Naive B cell (primary cell): ENCODE data around the gene SPNS2. TPM values are rescaled to one million over a fixed set of nuclear protein-coding genes. Genes with fewer than 3 reads are reported as not detected.

ENCODE experiments used
- ATAC-seq, 2 donors: fragments of 150-1000 bp; cut with Tn5 transposase; 2 replicates each; pipeline ENCODE4 v1.10.0; 2021; ENCODE audit warnings: low read depth in 2 of 2, mild to moderate bottlenecking in 2 of 2, moderate library complexity in 2 of 2
- DNase-seq: peaks from one replicate; pipeline ENCODE4 v3.0.0; 2022
- H3K27ac Mint-ChIP-seq, 6 donors: one replicate each; pipeline ENCODE4 v1.8.0; 2020 to 2022; ENCODE audit warnings: mild to moderate bottlenecking in 6 of 6, mixed read lengths in 6 of 6, moderate library complexity in 5 of 6, inconsistent platforms in 2 of 6
- H3K27me3 Mint-ChIP-seq, 3 donors: one replicate each; pipeline ENCODE4 v1.8.0; 2021 to 2022; ENCODE audit warnings: mixed read lengths in 3 of 3, mild to moderate bottlenecking in 1 of 3
- H3K36me3 Mint-ChIP-seq, 2 donors: one replicate each; pipeline ENCODE4 v1.8.0; 2020 to 2022; ENCODE audit warnings: mixed read lengths in 2 of 2, inconsistent platforms in 1 of 2, mild to moderate bottlenecking in 1 of 2
- H3K4me1 Mint-ChIP-seq, 3 donors: one replicate each; pipeline ENCODE4 v1.8.0; 2020 to 2022; ENCODE audit warnings: mixed read lengths in 3 of 3, inconsistent platforms in 1 of 3, mild to moderate bottlenecking in 1 of 3, moderate library complexity in 1 of 3
- H3K4me3 Mint-ChIP-seq, 8 donors: one replicate each; pipeline ENCODE4 v1.8.0; 2020 to 2022; ENCODE audit warnings: mild to moderate bottlenecking in 8 of 8, mixed read lengths in 8 of 8, moderate library complexity in 8 of 8, inconsistent platforms in 2 of 8
- H3K9me3 Mint-ChIP-seq, 7 donors: one replicate each; pipeline ENCODE4 v1.8.0; 2020 to 2022; ENCODE audit warnings: mixed read lengths in 7 of 7, mild to moderate bottlenecking in 5 of 7, inconsistent platforms in 2 of 7, moderate library complexity in 1 of 7
- polyA plus RNA-seq, 6 donors: library from polyadenylated mRNA; unstranded; fragments of 300-500 nt; fragmentation: Illumina TruSeq; gene quantifications; one replicate each; pipeline ENCODE4 v1.2.3, GENCODE V29; 2021; ENCODE audit warnings: low read depth in 6 of 6

SPNS2 gene
- polyA plus RNA-seq, 6 donors from 2014 or later: 0.23 TPM; not detected in 5

DNA sequence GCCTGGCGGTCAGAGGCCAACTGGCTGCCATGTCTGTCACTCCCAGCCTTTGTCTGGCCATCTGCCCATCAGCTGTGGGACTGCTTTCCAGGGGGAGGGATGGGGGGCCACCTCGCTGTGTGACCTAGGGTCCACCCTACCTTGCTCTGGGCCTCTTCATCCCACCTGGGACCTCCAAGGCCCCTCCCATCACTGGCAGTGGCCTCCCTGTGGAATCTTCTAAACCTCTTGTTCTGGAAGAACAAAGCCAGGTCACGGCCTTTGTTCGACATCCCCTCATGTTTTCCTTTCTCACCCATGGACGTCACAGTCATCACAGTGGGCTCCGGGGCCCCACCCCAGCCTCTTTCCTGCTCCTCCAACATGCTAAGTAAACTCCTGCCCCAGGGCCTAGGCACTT is 24.0 kb downstream of the SPNS2 start:
- no peak for DNase-seq
- no peaks in the 10 kb centered on the region for H3K36me3 Mint-ChIP-seq
- H3K4me3 Mint-ChIP-seq: no peak overlapping the region
- H3K9me3 Mint-ChIP-seq: peaks cover 0 to 3% (median 0%) of the 10 kb centered on the region in 7 donors
- peaks cover 4 to 6% (median 6%) of the 10 kb centered on the region in 3 donors for H3K27me3 Mint-ChIP-seq
- peak overlapping the region in 1 of 6 donors; percentile 83 for H3K27ac Mint-ChIP-seq
- ATAC-seq: no peak
- H3K4me1 Mint-ChIP-seq: no peaks in the 10 kb centered on the region

DNA sequence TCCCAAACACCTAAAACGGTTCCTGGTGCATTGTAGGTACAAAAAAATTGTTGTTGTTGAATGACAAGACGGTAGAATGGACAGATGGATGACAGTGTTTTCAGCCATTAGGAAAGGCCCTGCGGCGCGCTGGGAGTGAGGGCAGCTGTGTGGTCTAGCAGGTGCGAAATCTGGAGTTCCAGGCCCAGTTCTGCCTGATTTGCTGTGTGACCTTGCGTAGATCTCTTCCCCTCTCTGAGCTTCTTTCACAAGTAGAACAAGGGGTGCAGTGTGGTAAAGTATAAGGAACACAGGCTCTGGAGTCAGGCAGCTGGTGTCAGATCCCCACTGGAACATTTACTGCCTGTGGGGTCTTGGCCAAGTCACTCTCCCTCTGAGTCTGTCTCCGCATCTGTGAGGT is 25.3 kb downstream of the SPNS2 start:
- Mint-ChIP-seq H3K9me3 (no peaks in the 10 kb centered on the region), H3K27ac (no peak overlapping the region), H3K4me1 (no peaks in the 10 kb centered on the region), H3K36me3 (no peaks in the 10 kb centered on the region), H3K4me3 (no peak overlapping the region), H3K27me3 (peaks cover 0 to 6% (median 4%) of the 10 kb centered on the region in 3 donors)
- ATAC-seq: no peak
- no peak for DNase-seq

DNA sequence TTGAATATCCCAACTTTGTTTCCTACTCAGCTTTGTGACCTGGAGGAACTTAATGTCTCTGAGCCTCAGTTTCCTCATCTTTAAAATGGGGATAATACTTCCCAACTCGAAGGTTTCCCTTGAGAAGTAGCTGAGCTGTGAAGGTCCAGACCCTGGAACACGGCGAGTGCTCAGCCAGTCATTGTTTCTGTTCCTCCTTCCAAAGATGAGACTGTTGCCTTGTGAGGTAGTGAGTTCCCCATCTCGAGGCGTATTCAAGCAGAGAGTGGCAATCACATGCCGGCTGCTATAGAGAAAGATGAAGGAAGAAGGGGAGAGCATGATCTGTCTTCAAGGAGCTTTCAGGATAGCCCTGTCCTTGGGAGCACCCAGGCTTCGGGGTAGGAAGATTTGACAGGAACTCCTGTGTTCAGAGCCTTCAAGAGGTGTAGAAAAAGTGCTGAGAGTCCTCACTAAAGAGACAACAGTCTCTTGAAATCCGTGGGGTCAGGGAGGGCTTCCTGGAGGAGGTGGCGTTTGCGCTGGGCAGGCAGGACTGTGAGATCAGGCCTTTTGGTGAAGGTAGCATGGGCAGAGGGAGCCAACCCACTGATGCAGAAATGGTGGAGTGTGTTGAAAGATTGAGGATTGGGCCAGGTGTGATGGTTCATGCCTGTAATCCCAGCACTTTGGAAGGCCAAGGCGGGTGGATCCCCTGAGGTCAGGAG is 27.2 kb downstream of the SPNS2 start:
- Mint-ChIP-seq H3K27ac (peak overlapping the region in 1 of 6 donors; percentile 1), H3K4me3 (no peak overlapping the region), H3K4me1 (no peaks in the 10 kb centered on the region), H3K27me3 (peaks cover 4 to 18% (median 9%) of the 10 kb centered on the region in 3 donors), H3K9me3 (no peaks in the 10 kb centered on the region), H3K36me3 (no peaks in the 10 kb centered on the region)
- ATAC-seq (no peak), DNase-seq (no peak)

- peaks cover 8 to 27% (median 15%) of the 10 kb centered on the region in 3 donors for H3K27me3 Mint-ChIP-seq
- H3K4me3 Mint-ChIP-seq: no peak overlapping the region
- no peaks in the 10 kb centered on the region for H3K9me3 Mint-ChIP-seq
- no peak overlapping the region for H3K27ac Mint-ChIP-seq
- H3K36me3 Mint-ChIP-seq: no peaks in the 10 kb centered on the region
- ATAC-seq (no peak), DNase-seq (no peak)
- H3K4me1 Mint-ChIP-seq: no peaks in the 10 kb centered on the region
These were observed 28.5 kb downstream of the SPNS2 start for GRCh38 chr17:4527134-4527533.

DNA sequence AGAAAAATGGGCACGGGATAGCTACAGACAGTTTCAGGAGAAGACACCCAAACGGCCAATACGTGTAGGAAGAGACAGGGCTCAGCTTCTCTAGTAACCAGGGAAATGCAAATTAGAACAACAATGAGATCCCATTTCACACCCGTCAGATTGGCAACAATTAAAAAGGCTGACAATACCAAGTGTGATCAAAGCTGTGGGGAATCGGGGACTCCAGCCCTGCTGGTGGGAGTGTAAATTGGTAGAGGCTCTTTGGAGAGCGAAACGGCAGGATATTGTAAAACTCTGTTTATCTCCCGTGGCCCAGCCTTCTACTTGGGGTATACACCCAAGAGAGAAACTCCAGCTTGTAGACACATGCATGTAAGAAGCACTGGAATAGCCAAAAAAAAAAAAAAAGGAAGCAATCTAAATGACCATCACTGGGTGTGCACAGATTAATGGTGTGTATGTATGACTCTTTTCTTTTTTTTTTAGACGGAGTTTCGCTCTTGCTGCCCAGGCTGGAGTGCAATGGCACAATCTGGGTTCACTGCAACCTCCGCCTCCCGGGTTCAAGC is 29.0 kb downstream of the SPNS2 start:
- Mint-ChIP-seq H3K27ac (peak overlapping the region in 1 of 6 donors; percentile 17), H3K4me3 (no peak overlapping the region), H3K27me3 (peaks cover 9 to 30% (median 18%) of the 10 kb centered on the region in 3 donors), H3K4me1 (no peaks in the 10 kb centered on the region), H3K9me3 (no peaks in the 10 kb centered on the region), H3K36me3 (no peaks in the 10 kb centered on the region)
- no peak for ATAC-seq
- DNase-seq: no peak

GRCh38 chr17:4529533-4530152 is 31.0 kb downstream of the SPNS2 start:
- Mint-ChIP-seq H3K27me3 (peaks cover 9 to 47% (median 25%) of the 10 kb centered on the region in 3 donors), H3K4me3 (peak overlapping the region in 1 of 8 donors; percentile 26), H3K36me3 (no peaks in the 10 kb centered on the region), H3K4me1 (peaks cover 0 to 6% (median 0%) of the 10 kb centered on the region in 3 donors), H3K9me3 (no peaks in the 10 kb centered on the region), H3K27ac (no peak overlapping the region)
- DNase-seq (no peak), ATAC-seq (no peak)

GRCh38 chr17:4530799-4531730 is 32.4 kb downstream of the SPNS2 start:
- DNase-seq (no peak), ATAC-seq (no peak)
- Mint-ChIP-seq H3K9me3 (no peaks in the 10 kb centered on the region), H3K4me1 (peaks cover 0 to 6% (median 2%) of the 10 kb centered on the region in 3 donors), H3K4me3 (no peak overlapping the region), H3K27me3 (peaks cover 6 to 47% (median 25%) of the 10 kb centered on the region in 3 donors), H3K36me3 (no peaks in the 10 kb centered on the region), H3K27ac (no peak overlapping the region)

DNA sequence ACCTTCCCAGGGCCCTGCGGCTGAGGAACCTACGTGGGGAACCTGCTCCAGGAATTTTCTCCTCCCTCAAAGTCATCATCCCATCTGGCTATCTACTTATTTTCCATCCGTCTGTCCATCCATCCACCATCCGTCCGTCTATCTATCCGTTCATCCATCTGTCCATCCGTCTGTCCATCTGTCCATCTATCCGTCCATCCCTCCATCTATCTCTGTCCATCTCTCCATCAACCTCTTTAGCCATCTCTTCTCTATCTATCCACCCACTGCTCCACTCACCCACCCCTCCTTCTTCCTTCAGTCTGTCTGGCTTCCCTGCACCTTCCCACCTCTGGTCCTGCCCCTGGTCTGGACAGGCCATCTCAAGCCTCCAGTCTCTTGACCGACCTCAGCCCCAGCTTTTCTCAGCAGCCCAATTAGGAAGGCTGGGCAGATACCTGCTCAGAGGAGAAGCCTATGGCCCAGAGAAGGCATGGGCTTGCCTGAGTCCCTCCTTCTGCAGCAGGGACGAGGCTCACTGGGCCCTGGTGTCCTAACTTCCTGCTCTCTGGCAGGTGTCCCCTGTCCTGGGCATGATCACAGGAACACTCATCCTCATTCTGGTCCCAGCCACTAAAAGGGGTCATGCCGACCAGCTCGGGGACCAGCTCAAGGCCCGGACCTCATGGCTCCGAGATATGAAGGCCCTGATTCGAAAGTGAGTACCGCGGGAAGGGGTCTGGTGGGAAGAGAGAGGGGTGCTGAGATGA is 33.5 kb downstream of the SPNS2 start:
- Mint-ChIP-seq H3K27ac (no peak overlapping the region), H3K9me3 (no peaks in the 10 kb centered on the region), H3K4me3 (no peak overlapping the region), H3K4me1 (peaks cover 0 to 6% (median 2%) of the 10 kb centered on the region in 3 donors), H3K27me3 (peaks cover 5 to 41% (median 25%) of the 10 kb centered on the region in 3 donors), H3K36me3 (no peaks in the 10 kb centered on the region)
- ATAC-seq: no peak
- no peak for DNase-seq

- ATAC-seq: no peak
- peaks cover 0 to 6% (median 2%) of the 10 kb centered on the region in 3 donors for H3K4me1 Mint-ChIP-seq
- H3K4me3 Mint-ChIP-seq: no peak overlapping the region
- peaks cover 5 to 41% (median 25%) of the 10 kb centered on the region in 3 donors for H3K27me3 Mint-ChIP-seq
- H3K36me3 Mint-ChIP-seq: no peaks in the 10 kb centered on the region
- H3K9me3 Mint-ChIP-seq: no peaks in the 10 kb centered on the region
- no peak for DNase-seq
- H3K27ac Mint-ChIP-seq: no peak overlapping the region
These were observed 34.3 kb downstream of the SPNS2 start for GRCh38 chr17:4532860-4533522.

- H3K27me3 Mint-ChIP-seq: peaks cover 5 to 41% (median 25%) of the 10 kb centered on the region in 3 donors
- no peak overlapping the region for H3K27ac Mint-ChIP-seq
- DNase-seq (no peak), ATAC-seq (no peak)
- H3K36me3 Mint-ChIP-seq: no peaks in the 10 kb centered on the region
- H3K4me1 Mint-ChIP-seq: peaks cover 0 to 6% (median 2%) of the 10 kb centered on the region in 3 donors
- no peak overlapping the region for H3K4me3 Mint-ChIP-seq
- no peaks in the 10 kb centered on the region for H3K9me3 Mint-ChIP-seq
These were observed 35.1 kb downstream of the SPNS2 start for GRCh38 chr17:4533523-4534504.

DNA sequence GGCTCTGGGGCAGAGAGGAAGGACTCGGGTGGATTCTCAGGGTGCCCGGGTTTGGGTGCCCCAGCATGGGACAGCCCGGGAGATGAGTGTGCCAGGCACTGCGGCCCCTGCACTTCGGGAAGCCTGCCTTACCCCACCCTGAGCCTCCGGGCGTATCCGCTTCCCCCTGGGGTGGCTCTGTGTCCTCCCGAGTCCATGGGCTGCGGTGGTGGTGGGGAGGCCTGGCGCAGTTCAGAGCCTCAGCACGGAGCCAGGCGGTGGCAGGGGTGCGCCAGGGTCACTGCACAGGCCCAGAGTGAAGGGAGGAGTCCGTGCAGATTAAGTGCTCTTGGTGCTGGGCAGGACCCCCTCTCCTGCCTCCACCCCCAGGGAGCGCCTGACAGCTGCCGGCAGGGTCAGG is 35.8 kb downstream of the SPNS2 start:
- Mint-ChIP-seq H3K4me3 (no peak overlapping the region), H3K27me3 (peaks cover 5 to 38% (median 21%) of the 10 kb centered on the region in 3 donors), H3K27ac (no peak overlapping the region), H3K36me3 (peaks cover 0 to 2% of the 10 kb centered on the region in 2 donors), H3K9me3 (no peaks in the 10 kb centered on the region), H3K4me1 (peaks cover 0 to 6% (median 2%) of the 10 kb centered on the region in 3 donors)
- ATAC-seq (no peak), DNase-seq (no peak)
